ENCODE data around the gene ABCA10. TPM values are rescaled to one million over a fixed set of nuclear protein-coding genes. Genes with fewer than 3 reads are reported as not detected.
A peak's percentile ranks its signal among the peaks of the same experiment; 100 is the strongest.
"Not testable (repeated sequence)": the region's sequence is repeated elsewhere in the genome, so short reads cannot be mapped to it uniquely, and the experiment has no call there.

Gene ABCA10
- 1 to 10 TPM; 1.5 to 1.8 (median 1.8) TPM for polyA plus RNA-seq (ENCODE audit: insufficient read length in 3 of 3)

- no peak for DNase-seq (ENCODE audit: low read depth in 3 of 3, low spot score in 2 of 3)
These were observed at the start of gene ABCA10 for GRCh38 chr17:69228576-69228975. TSS of gene ABCA10 (minus strand) at chr17:69228824. CDS start at chr17:69225358, 3,466 bp downstream.

- DNase-seq (ENCODE audit: low read depth in 3 of 3, low spot score in 2 of 3) = not testable (repeated sequence)
These were observed 47.7 kb upstream of the ABCA10 start for GRCh38 chr17:69276279-69276678.

GRCh38 chr17:69275751-69276150 lies 47.1 kb upstream of the ABCA10 start:
- DNase-seq (ENCODE audit: low read depth in 3 of 3, low spot score in 2 of 3) = no peak

- DNase-seq (ENCODE audit: low read depth in 3 of 3, low spot score in 2 of 3) = no peak
These were observed 42.4 kb upstream of the ABCA10 start for GRCh38 chr17:69271023-69271422.

GRCh38 chr17:69269131-69269998 lies 40.7 kb upstream of the ABCA10 start:
- no peak for DNase-seq (ENCODE audit: low read depth in 3 of 3, low spot score in 2 of 3)

GRCh38 chr17:69268543-69269014 lies 40.0 kb upstream of the ABCA10 start:
- DNase-seq (ENCODE audit: low read depth in 3 of 3, low spot score in 2 of 3) = no peak

- DNase-seq (ENCODE audit: low read depth in 3 of 3, low spot score in 2 of 3) = no peak
These were observed 38.6 kb upstream of the ABCA10 start for GRCh38 chr17:69267219-69267618.

- no peak for DNase-seq (ENCODE audit: low read depth in 3 of 3, low spot score in 2 of 3)
These were observed 37.2 kb upstream of the ABCA10 start for GRCh38 chr17:69265873-69266272.

GRCh38 chr17:69254187-69254586 lies 25.6 kb upstream of the ABCA10 start:
- DNase-seq (ENCODE audit: low read depth in 3 of 3, low spot score in 2 of 3) = no peak

- DNase-seq (ENCODE audit: low read depth in 3 of 3, low spot score in 2 of 3) = no peak
These were observed 22.0 kb upstream of the ABCA10 start for GRCh38 chr17:69250641-69251040.

GRCh38 chr17:69246726-69247375 lies 18.2 kb upstream of the ABCA10 start:
- DNase-seq (ENCODE audit: low read depth in 3 of 3, low spot score in 2 of 3) = peak in 2 of 3 donors; percentile 27 to 32

- no peak for DNase-seq (ENCODE audit: low read depth in 3 of 3, low spot score in 2 of 3)
These were observed 17.6 kb upstream of the ABCA10 start for GRCh38 chr17:69246202-69246601.

GRCh38 chr17:69245617-69246016 lies 17.0 kb upstream of the ABCA10 start:
- no peak for DNase-seq (ENCODE audit: low read depth in 3 of 3, low spot score in 2 of 3)

GRCh38 chr17:69239611-69240600 lies 11.3 kb upstream of the ABCA10 start:
- no peak for DNase-seq (ENCODE audit: low read depth in 3 of 3, low spot score in 2 of 3)

- no peak for DNase-seq (ENCODE audit: low read depth in 3 of 3, low spot score in 2 of 3)
These were observed 8.3 kb upstream of the ABCA10 start for GRCh38 chr17:69236946-69237345.

- DNase-seq (ENCODE audit: low read depth in 3 of 3, low spot score in 2 of 3) = no peak
These were observed 7.8 kb upstream of the ABCA10 start for GRCh38 chr17:69236464-69236863.

GRCh38 chr17:69235338-69236058 lies 6.9 kb upstream of the ABCA10 start:
- peak; percentile 53 to 68 (median 68) for DNase-seq (ENCODE audit: low read depth in 3 of 3, low spot score in 2 of 3)

GRCh38 chr17:69232650-69233049 lies 4.0 kb upstream of the ABCA10 start:
- DNase-seq (ENCODE audit: low read depth in 3 of 3, low spot score in 2 of 3) = no peak

- no peak for DNase-seq (ENCODE audit: low read depth in 3 of 3, low spot score in 2 of 3)
These were observed 2.9 kb upstream of the ABCA10 start for GRCh38 chr17:69231521-69231920.

GRCh38 chr17:69230939-69231338 lies 2.3 kb upstream of the ABCA10 start:
- DNase-seq (ENCODE audit: low read depth in 3 of 3, low spot score in 2 of 3) = no peak

Measured in right renal cortex interstitium (tissue), 3 donors.